B cell (primary cell): ENCODE data around the gene ADAMTS12. TPM values are rescaled to one million over a fixed set of nuclear protein-coding genes. Genes with fewer than 3 reads are reported as not detected.

Experiments
- ATAC-seq: fragments of 200-7000 bp; cut with Tn5 transposase; one replicate; pipeline ENCODE4 v1.10.0; 2021; ENCODE audit warnings: low read depth, mild to moderate bottlenecking, moderate number of reproducible peaks, moderate library complexity
- CTCF ChIA-PET: fragments of 350-600 bp; sonication (Branson Sonifier 250); formaldehyde crosslinking; loops from one replicate; lab custom pipeline; 2021; ENCODE audit warnings: antibody characterized with exemption, inconsistent platforms; lab: Charles Lee
- POLR2A ChIA-PET: fragments of 350-600 bp; sonication (Branson Sonifier 250); formaldehyde crosslinking; loops from one replicate; lab custom pipeline; 2021; ENCODE audit warnings: antibody characterized with exemption; lab: Charles Lee
- DNase-seq: peaks from one replicate; pipeline ENCODE4 v3.0.0; 2013
- H2AFZ ChIP-seq: 2 replicates; pipeline ENCODE4 v1.6.1; 2012; ENCODE audit warnings: mild to moderate bottlenecking, low read depth, low read length; ENCODE audit not compliant: insufficient read depth, poor library complexity, severe bottlenecking
- H3K27ac ChIP-seq, 2 donors: 1 replicate in 1 of 2; 2 replicates in 1 of 2; pipeline ENCODE4 v1.5.1; 2012 to 2013; ENCODE audit warnings: low read length in 2 of 2, mild to moderate bottlenecking in 2 of 2, moderate library complexity in 1 of 2
- H3K27me3 ChIP-seq, 4 experiments: fragments of 200-600 bp in 1 of 4; sonication (generic) in 1 of 4; replicated peaks in 1 of 4; 1 replicate in 2 of 4; 2 replicates in 2 of 4; pipeline versions ENCODE4 v1.6.1 to v1.7.0; 2013 to 2016; ENCODE audit warnings: low read length in 3 of 4, mild to moderate bottlenecking in 2 of 4, mixed read lengths in 1 of 4, moderate library complexity in 1 of 4; ENCODE audit not compliant: insufficient read depth in 4 of 4, control insufficient read depth in 3 of 4; ENCODE audit errors: control extremely low read depth in 1 of 4
- H3K36me3 ChIP-seq, 2 experiments: replicated peaks in 1 of 2; 1 replicate in 1 of 2; 2 replicates in 1 of 2; pipeline versions ENCODE4 v1.6.1 to v1.7.1; 2013; ENCODE audit warnings: low read length in 1 of 2; ENCODE audit not compliant: insufficient read depth in 2 of 2, control insufficient read depth in 1 of 2; ENCODE audit errors: control extremely low read depth in 1 of 2, extremely low read depth in 1 of 2
- H3K4me1 ChIP-seq, 2 donors: fragments of 200-600 bp in 1 of 2; sonication (generic) in 1 of 2; 1 replicate in 1 of 2; 2 replicates in 1 of 2; pipeline versions ENCODE4 v1.5.1 to v1.6.1; 2013 to 2017; ENCODE audit warnings: low read length in 2 of 2; ENCODE audit not compliant: control insufficient read depth in 2 of 2, insufficient read depth in 2 of 2
- H3K4me2 ChIP-seq: replicated peaks from 2 replicates; pipeline ENCODE3; 2012; ENCODE audit warnings: mild to moderate bottlenecking, low read depth, low read length; ENCODE audit not compliant: poor library complexity, severe bottlenecking
- H3K4me3 ChIP-seq, 5 experiments: fragments of 200-600 bp in 1 of 5; sonication (generic) in 1 of 5; 1 replicate in 3 of 5; 2 replicates in 2 of 5; pipeline versions ENCODE4 v1.5.1 to v1.7.0; 2011 to 2016; ENCODE audit warnings: low read length in 4 of 5, mild to moderate bottlenecking in 4 of 5, low read depth in 2 of 5, control low read depth in 1 of 5, moderate library complexity in 1 of 5; ENCODE audit not compliant: insufficient read depth in 1 of 5; ENCODE audit errors: control extremely low read depth in 1 of 5, extremely low read depth in 1 of 5
- H3K79me2 ChIP-seq: fragments of 200-600 bp; sonication (generic); one replicate; pipeline ENCODE4 v1.6.0; 2016; ENCODE audit warnings: low read length; ENCODE audit not compliant: control insufficient read depth, insufficient read depth
- H3K9ac ChIP-seq: fragments of 200-600 bp; sonication (generic); 2 replicates; pipeline ENCODE4 v1.6.1; 2017; ENCODE audit warnings: mild to moderate bottlenecking, low read length, moderate library complexity
- H3K9me3 ChIP-seq, 3 donors: one replicate each; pipeline versions ENCODE4 v1.6.1 to v1.7.1; 2013; ENCODE audit warnings: low read length in 2 of 3; ENCODE audit not compliant: control insufficient read depth in 2 of 3, insufficient read depth in 1 of 3; ENCODE audit errors: control extremely low read depth in 1 of 3
- H4K20me1 ChIP-seq: 2 replicates; pipeline ENCODE4 v1.6.0; 2012; ENCODE audit warnings: mild to moderate bottlenecking, low read length; ENCODE audit not compliant: insufficient read depth, control insufficient read depth, poor library complexity, severe bottlenecking
- H3K27ac Mint-ChIP-seq: one replicate; pipeline ENCODE4 v1.8.0; 2021; ENCODE audit warnings: mixed read lengths
- H3K27me3 Mint-ChIP-seq: one replicate; pipeline ENCODE4 v1.8.0; 2021; ENCODE audit warnings: mixed read lengths
- H3K4me1 Mint-ChIP-seq: one replicate; pipeline ENCODE4 v1.8.0; 2021; ENCODE audit warnings: mixed read lengths
- H3K4me3 Mint-ChIP-seq: one replicate; pipeline ENCODE4 v1.8.0; 2021; ENCODE audit warnings: mixed read lengths
- H3K9me3 Mint-ChIP-seq: one replicate; pipeline ENCODE4 v1.8.0; 2022; ENCODE audit warnings: mixed read lengths; ENCODE audit not compliant: insufficient read depth
- CTCF ChIP-seq: fragments of 200-600 bp; IDR thresholded peaks from one replicate; pipeline ENCODE4 v1.8.0; 2022; ENCODE audit warnings: antibody characterized with exemption, mild to moderate bottlenecking
- EZH2 ChIP-seq: IDR thresholded peaks from 2 replicates; pipeline ENCODE4 v1.6.1; 2012; ENCODE audit warnings: borderline replicate concordance, low read depth, mild to moderate bottlenecking, moderate library complexity, low read length; ENCODE audit not compliant: insufficient read depth, poor library complexity, severe bottlenecking
- WGBS: methylation state at CpG from one replicate; pipeline ENCODE4 v1.1.5; 2013; ENCODE audit warnings: missing lambda C conversion rate; ENCODE audit not compliant: insufficient coverage; 5-methylcytosine and 5-hydroxymethylcytosine counted together
- intact Hi-C: fragments of 100-400 bp; cut with micrococcal nuclease; formaldehyde crosslinking; loops from one replicate; pipeline ENCODE4 v1.10.0; 2022
- polyA plus RNA-seq: library from polyadenylated mRNA; depleted of rRNA; stranded (reverse); fragments of >200 nt; gene quantifications from 2 replicates; pipeline ENCODE4 v1.2.3, GENCODE V29; 2012
- total RNA-seq, 2 donors: library from RNA; stranded (reverse); fragments of 120-200 nt in 1 of 2; gene quantifications; 1 replicate in 1 of 2; 2 replicates in 1 of 2; pipeline versions ENCODE4 v1.2.3 to v1.2.4, GENCODE V29; 2013 to 2022

ADAMTS12 gene
- total and polyA plus RNA-seq, 2 donors (not counting 1 experiment from before 2014, with no cell fraction given) = not detected

GRCh38 chr5:33530183-33531036, 361.4 kb downstream of the ADAMTS12 start:
- H3K9me3 Mint-ChIP-seq = no peaks in the 10 kb centered on the region
- intact Hi-C loops = no loop called here
- Histone ChIP-seq H2AFZ (no peak overlapping the region), H3K36me3 (no peaks in the 10 kb centered on the region), H3K4me3 (no peak overlapping the region), H3K4me2 (no peak overlapping the region), H3K79me2 (no peaks in the 10 kb centered on the region), H3K27me3 (peaks cover 0 to 3% (median 0%) of the 10 kb centered on the region in 4 experiments), H3K4me1 (no peaks in the 10 kb centered on the region), H3K27ac (no peak overlapping the region), H3K9ac (no peak overlapping the region), H4K20me1 (no peaks in the 10 kb centered on the region), H3K9me3 (no peaks in the 10 kb centered on the region)
- no peak for DNase-seq
- ATAC-seq = no peak
- ChIA-PET POLR2A (no interaction called here), CTCF (no interaction called here)
- 87% methylated on average over 8 of the region's 10 CpGs for WGBS
- TF ChIP-seq EZH2 (no peak), CTCF (no peak)
- H3K27me3 Mint-ChIP-seq = peaks cover 2% of the 10 kb centered on the region
- no peaks in the 10 kb centered on the region for H3K4me1 Mint-ChIP-seq
- no peak overlapping the region for H3K27ac Mint-ChIP-seq
- H3K4me3 Mint-ChIP-seq = no peak overlapping the region

- CTCF ChIA-PET = interaction anchor here (0.9 kb wide), 1 partner anchor 407 kb away, joined by 3 read pairs; no protein-coding TSS in a partner anchor
- H2AFZ ChIP-seq = no peak overlapping the region
These were observed 364.1 kb downstream of the ADAMTS12 start for GRCh38 chr5:33527696-33528095.

More at GRCh38 chr5:33527696-33528095, 364.1 kb downstream of the ADAMTS12 start:
- Histone ChIP-seq H3K79me2 (no peaks in the 10 kb centered on the region), H3K4me2 (no peak overlapping the region), H3K27me3 (no peaks in the 10 kb centered on the region), H3K9ac (no peak overlapping the region), H3K4me3 (no peak overlapping the region), H3K36me3 (no peaks in the 10 kb centered on the region), H3K27ac (no peak overlapping the region), H4K20me1 (no peaks in the 10 kb centered on the region), H3K9me3 (no peaks in the 10 kb centered on the region), H3K4me1 (no peaks in the 10 kb centered on the region)
- Mint-ChIP-seq H3K27ac (no peak overlapping the region), H3K4me1 (no peaks in the 10 kb centered on the region), H3K4me3 (no peak overlapping the region), H3K9me3 (no peaks in the 10 kb centered on the region), H3K27me3 (peaks cover 6% of the 10 kb centered on the region)
- DNase-seq (no peak), ATAC-seq (no peak)
- TF ChIP-seq EZH2 = no peak
- no peak for TF ChIP-seq CTCF
- no CpG with 5 or more reads among the region's 2 CpGs for WGBS
- intact Hi-C loops = no loop called here
- POLR2A ChIA-PET = no interaction called here
